Cardiac fibroblast (primary cell): ENCODE data around the gene MS4A15.

Experiments
- DNase-seq, 2 donors: peaks; one replicate each; pipeline versions ENCODE4 v3.0.0 to v3.0.0-alpha.2; 2010; ENCODE audit warnings: low read depth in 2 of 2
- H3K4me3 ChIP-seq, 2 donors: replicated peaks in 1 of 2; 1 replicate in 1 of 2; 2 replicates in 1 of 2; pipeline ENCODE4 v1.5.1; 2011; ENCODE audit warnings: low read depth in 2 of 2, low read length in 2 of 2, mild to moderate bottlenecking in 2 of 2, moderate library complexity in 1 of 2
- CTCF ChIP-seq: IDR thresholded peaks from one replicate; pipeline ENCODE4 v1.5.1; 2011; ENCODE audit warnings: low read depth, mild to moderate bottlenecking, low read length, inconsistent platforms

Gene MS4A15

GRCh38 chr11:60795291-60795690 lies 38.6 kb downstream of the MS4A15 start:
- no peak for DNase-seq
- no peak overlapping the region for H3K4me3 ChIP-seq
- no peak for TF ChIP-seq CTCF

GRCh38 chr11:60797846-60798630 lies 41.4 kb downstream of the MS4A15 start:
- no peak for DNase-seq
- TF ChIP-seq CTCF = no peak

GRCh38 chr11:60798631-60799030 lies 42.0 kb downstream of the MS4A15 start:
- no peak overlapping the region for H3K4me3 ChIP-seq
- TF ChIP-seq CTCF = no peak
- no peak for DNase-seq

More at GRCh38 chr11:60797846-60798630, 41.4 kb downstream of the MS4A15 start:
- no peak overlapping the region for H3K4me3 ChIP-seq

DNA sequence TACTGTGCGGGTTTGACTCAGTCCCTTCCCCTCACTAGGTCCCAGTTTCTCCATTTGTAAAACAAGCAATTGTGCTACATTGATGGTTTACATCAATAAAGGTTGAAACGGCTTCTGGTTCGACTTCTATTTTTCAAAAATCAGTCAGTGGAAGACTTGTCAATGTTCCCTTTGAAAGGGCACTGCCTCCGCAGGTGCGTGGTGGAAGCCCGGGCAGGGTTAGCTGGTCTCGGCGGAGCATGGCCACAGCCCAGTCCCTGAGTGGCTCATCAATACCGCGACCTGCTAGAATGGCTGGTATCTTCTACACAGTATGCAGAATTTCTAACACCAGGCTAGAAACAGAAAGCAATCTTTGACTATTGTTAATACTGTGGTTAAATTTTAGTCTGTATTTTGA lies 44.5 kb downstream of the MS4A15 start:
- H3K4me3 ChIP-seq = no peak overlapping the region
- TF ChIP-seq CTCF = no peak
- no peak for DNase-seq

DNA sequence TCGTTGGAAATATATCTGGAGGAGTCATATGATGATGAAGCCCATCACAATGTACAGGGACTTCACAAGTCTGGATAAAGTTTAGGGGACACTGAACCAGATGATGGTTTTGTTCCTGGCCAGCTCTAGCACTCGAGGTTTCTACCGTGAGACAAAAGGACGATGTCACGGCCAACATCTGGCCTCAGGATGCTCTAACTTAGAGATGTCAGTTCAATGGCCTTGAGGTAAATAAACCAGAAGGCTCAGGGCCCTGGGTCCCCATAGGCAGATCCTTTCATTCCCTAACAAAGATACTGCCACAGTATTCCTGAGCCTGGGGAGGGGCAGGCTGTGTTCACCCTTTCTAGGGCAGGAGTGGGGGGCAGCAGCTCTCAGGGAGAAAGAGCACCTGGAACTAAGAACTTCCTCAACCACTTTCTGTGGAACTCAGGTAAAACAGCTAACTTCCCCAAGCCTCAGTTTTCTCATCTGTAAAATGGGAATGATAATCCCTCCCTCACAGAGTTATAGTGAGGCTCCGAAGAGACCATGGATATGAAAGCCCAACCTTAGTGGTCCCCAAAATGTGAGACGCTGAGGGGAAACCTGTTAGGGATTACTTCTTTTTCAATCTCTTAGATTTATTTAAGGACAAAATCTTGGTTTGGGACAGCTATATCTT lies 46.7 kb downstream of the MS4A15 start:
- no peak overlapping the region for H3K4me3 ChIP-seq
- no peak for TF ChIP-seq CTCF
- no peak for DNase-seq

DNA sequence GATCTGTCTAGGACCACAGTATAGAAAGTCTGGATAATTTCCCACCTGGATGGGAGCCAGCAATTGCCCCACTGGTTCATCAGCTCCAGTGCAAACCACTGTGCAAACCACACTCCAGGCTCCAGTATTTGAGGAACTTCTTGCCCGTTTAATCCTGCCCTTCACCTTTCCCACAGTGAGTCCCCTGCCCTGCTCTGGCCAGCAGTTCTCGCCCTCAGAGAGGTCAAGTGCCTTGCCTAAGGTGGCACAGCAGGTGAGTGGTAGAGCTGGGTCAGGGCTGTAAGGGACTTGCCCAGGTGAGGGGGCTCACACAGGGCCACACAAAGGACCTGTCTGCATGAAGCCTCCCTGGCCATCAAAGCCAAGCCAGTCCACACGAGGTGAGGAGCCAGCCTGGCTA lies 52.6 kb downstream of the MS4A15 start:
- TF ChIP-seq CTCF = no peak
- H3K4me3 ChIP-seq = no peak overlapping the region
- no peak for DNase-seq
